Measurements from ENCODE around the gene PMEL.

GRCh38 chr12:55963760-55964159 is 2.1 kb downstream of the PMEL start:
- no peak for TF ChIP-seq EZH2 (IDR thresholded peaks at IDR 0.05)
- TF ChIP-seq CTCF (IDR thresholded peaks at IDR 0.05 in 2 of 3, conservative IDR thresholded peaks at IDR 0.05 in 1 of 3; ENCODE audit: borderline replicate concordance in 1 of 3, insufficient read depth in 1 of 3, low read depth in 2 of 3, low read length in 2 of 3), result no peak
- TF ChIP-seq MAX (IDR thresholded peaks at IDR 0.05), result no peak
- no peak for TF ChIP-seq JUND (IDR thresholded peaks at IDR 0.05)
- TF ChIP-seq TCF7L2 (IDR thresholded peaks at IDR 0.05; ENCODE audit: borderline replicate concordance, extremely low read depth, insufficient read depth, insufficient read length), result no peak
